Neural crest cell (in vitro differentiated cells): Measurements from ENCODE around the gene KCNA3. TPM values are rescaled to one million over a fixed set of nuclear protein-coding genes. Genes with fewer than 3 reads are reported as not detected.

ENCODE experiments used
- DNase-seq: peaks from one replicate; pipeline ENCODE4 v3.0.0; 2021; ENCODE audit warnings: low read depth, mixed read lengths, low spot score
- H3K27ac Mint-ChIP-seq: one replicate; pipeline ENCODE4 v1.8.0; 2021; ENCODE audit warnings: mild to moderate bottlenecking, mixed read lengths; ENCODE audit not compliant: unreplicated experiment
- H3K27me3 Mint-ChIP-seq: 2 replicates; pipeline ENCODE4 v1.8.0; 2021; ENCODE audit warnings: low read depth, mild to moderate bottlenecking, mixed read lengths
- H3K36me3 Mint-ChIP-seq: 2 replicates; pipeline ENCODE4 v1.8.0; 2021; ENCODE audit warnings: low read depth, mild to moderate bottlenecking, mixed read lengths
- H3K4me1 Mint-ChIP-seq: 2 replicates; pipeline ENCODE4 v1.8.0; 2021; ENCODE audit warnings: mixed read lengths
- H3K4me3 Mint-ChIP-seq: one replicate; pipeline ENCODE4 v1.8.0; 2021; ENCODE audit warnings: mild to moderate bottlenecking, mixed read lengths
- H3K9me3 Mint-ChIP-seq: 2 replicates; pipeline ENCODE4 v1.8.0; 2021; ENCODE audit warnings: mixed read lengths
- CTCF ChIP-seq: fragments of 200-600 bp; sonication (generic); conservative IDR thresholded peaks from 2 replicates; pipeline ENCODE4 v1.5.0; 2021; ENCODE audit warnings: antibody characterized with exemption, mild to moderate bottlenecking
- long read RNA-seq: library from polyadenylated mRNA; unstranded; transcript quantifications from one replicate; pipeline ENCODE4 v2.0.0, GENCODE V29; 2020
- total RNA-seq: library from RNA; stranded (reverse); gene quantifications from 2 replicates; pipeline ENCODE4 v1.2.1, GENCODE V29; 2021

The KCNA3 gene
- 2.8 TPM in 2 replicates for total RNA-seq
- long read RNA-seq = 0 reads

GRCh38 chr1:110674337-110675059 lies at the start of gene KCNA3:
KCNA3 (minus strand) TSS chr1:110674940; CDS start chr1:110674809, 131 bp downstream.
- DNase-seq = peak; percentile 66
- Mint-ChIP-seq H3K27me3 (peaks cover 85% of the 10 kb centered on the region), H3K4me1 (peaks cover 30% of the 10 kb centered on the region), H3K27ac (no peak within 1 kb of the TSS), H3K4me3 (peak within 1 kb of the TSS; percentile 76), H3K36me3 (peaks cover 4% of the 10 kb centered on the region), H3K9me3 (no peaks in the 10 kb centered on the region)
- peak; percentile 21 for TF ChIP-seq CTCF

GRCh38 chr1:110722807-110723206 lies 48.1 kb upstream of the KCNA3 start:
- Mint-ChIP-seq H3K36me3 (no peaks in the 10 kb centered on the region), H3K4me1 (no peaks in the 10 kb centered on the region), H3K27ac (no peak overlapping the region), H3K27me3 (peaks cover 42% of the 10 kb centered on the region), H3K4me3 (no peak overlapping the region), H3K9me3 (no peaks in the 10 kb centered on the region)
- TF ChIP-seq CTCF = no peak
- no peak for DNase-seq

- no peaks in the 10 kb centered on the region for H3K4me1 Mint-ChIP-seq
- no peak overlapping the region for H3K27ac Mint-ChIP-seq
- no peak for DNase-seq
- no peak for TF ChIP-seq CTCF
- H3K36me3 Mint-ChIP-seq = no peaks in the 10 kb centered on the region
- H3K27me3 Mint-ChIP-seq = peaks cover 33% of the 10 kb centered on the region
- H3K9me3 Mint-ChIP-seq = no peaks in the 10 kb centered on the region
- no peak overlapping the region for H3K4me3 Mint-ChIP-seq
These were observed 45.2 kb upstream of the KCNA3 start for GRCh38 chr1:110719908-110720307.

- Mint-ChIP-seq H3K9me3 (no peaks in the 10 kb centered on the region), H3K27me3 (peaks cover 34% of the 10 kb centered on the region), H3K4me3 (no peak overlapping the region), H3K36me3 (no peaks in the 10 kb centered on the region), H3K27ac (no peak overlapping the region), H3K4me1 (no peaks in the 10 kb centered on the region)
- no peak for DNase-seq
- TF ChIP-seq CTCF = no peak
These were observed 43.7 kb upstream of the KCNA3 start for GRCh38 chr1:110718452-110718851.

- H3K9me3 Mint-ChIP-seq = no peaks in the 10 kb centered on the region
- no peak for TF ChIP-seq CTCF
- no peak overlapping the region for H3K27ac Mint-ChIP-seq
- H3K27me3 Mint-ChIP-seq = peaks cover 40% of the 10 kb centered on the region
- DNase-seq = no peak
- H3K36me3 Mint-ChIP-seq = no peaks in the 10 kb centered on the region
- H3K4me3 Mint-ChIP-seq = no peak overlapping the region
- H3K4me1 Mint-ChIP-seq = no peaks in the 10 kb centered on the region
These were observed 42.4 kb upstream of the KCNA3 start for GRCh38 chr1:110717179-110717578.
